ENCODE measurements around the gene CNNM2. TPM values are rescaled to one million over a fixed set of nuclear protein-coding genes. Genes with fewer than 3 reads are reported as not detected.

The CNNM2 gene
- total RNA-seq, 1 experiment from 2014 or later: 23.5 TPM

GRCh38 chr10:103013416-103013815 lies 95.3 kb downstream of the CNNM2 start (continued):
- no peak for TF ChIP-seq TEAD4 (CRISPR knock-in tag; IDR thresholded peaks at IDR 0.05)
- no peak for TF ChIP-seq ZNF532 (CRISPR knock-in tag; IDR thresholded peaks at IDR 0.05; ENCODE audit: borderline replicate concordance)
- TF ChIP-seq GRHL2 (CRISPR knock-in tag; IDR thresholded peaks at IDR 0.05; ENCODE audit: insufficient replicate concordance, severe bottlenecking): no peak
- TF ChIP-seq ZNF317 (CRISPR knock-in tag; IDR thresholded peaks at IDR 0.05; ENCODE audit: borderline replicate concordance, low read depth): no peak
- TF ChIP-seq MAX (CRISPR knock-in tag; IDR thresholded peaks at IDR 0.05): no peak
- TF ChIP-seq FOXJ3 (CRISPR knock-in tag; IDR thresholded peaks at IDR 0.05; ENCODE audit: borderline replicate concordance): no peak
- TF ChIP-seq ZNF396 (CRISPR knock-in tag; IDR thresholded peaks at IDR 0.05; ENCODE audit: borderline replicate concordance): no peak

GRCh38 chr10:103019425-103019824 lies 101.3 kb downstream of the CNNM2 start:
- POLR2A ChIA-PET: no interaction called here
- CTCF ChIA-PET: no interaction called here
- Mint-ChIP-seq H3K27ac (no peak overlapping the region), H3K4me1 (peaks cover 21% of the 10 kb centered on the region), H3K27me3 (ENCODE audit: low read depth) (no peaks in the 10 kb centered on the region), H3K9me3 (no peaks in the 10 kb centered on the region), H3K36me3 (no peaks in the 10 kb centered on the region), H3K4me3 (no peak overlapping the region)
- no peak for ATAC-seq
- no peak for DNase-seq (ENCODE audit: low spot score)
- no peak for TF ChIP-seq NFE2L1 (CRISPR knock-in tag; IDR thresholded peaks at IDR 0.05)
- TF ChIP-seq CREM (CRISPR knock-in tag; IDR thresholded peaks at IDR 0.05): no peak
- no peak for TF ChIP-seq HMGXB4 (CRISPR knock-in tag; IDR thresholded peaks at IDR 0.05)
- no peak for TF ChIP-seq ARID4B (CRISPR knock-in tag; IDR thresholded peaks at IDR 0.05; ENCODE audit: borderline replicate concordance)
- no peak for TF ChIP-seq ERG (CRISPR knock-in tag; IDR thresholded peaks at IDR 0.05)
- TF ChIP-seq E2F1 (CRISPR knock-in tag; IDR thresholded peaks at IDR 0.05): no peak
- no peak for TF ChIP-seq ZBTB43 (CRISPR knock-in tag; IDR thresholded peaks at IDR 0.05)
- TF ChIP-seq ZNF416 (CRISPR knock-in tag; IDR thresholded peaks at IDR 0.05): no peak
- TF ChIP-seq FOXJ3 (CRISPR knock-in tag; IDR thresholded peaks at IDR 0.05; ENCODE audit: borderline replicate concordance): no peak
- TF ChIP-seq MYBL2 (CRISPR knock-in tag; IDR thresholded peaks at IDR 0.05): no peak
- no peak for TF ChIP-seq ZMAT4 (CRISPR knock-in tag; IDR thresholded peaks at IDR 0.05)
- TF ChIP-seq SMAD3 (CRISPR knock-in tag; IDR thresholded peaks at IDR 0.05; ENCODE audit: borderline replicate concordance): no peak
- no peak for TF ChIP-seq ETV6 (CRISPR knock-in tag; IDR thresholded peaks at IDR 0.05)

Measured in WTC11 (cell line).